Liver (tissue), 9 donors: ENCODE measurements around the gene CSAD. TPM values are rescaled to one million over a fixed set of nuclear protein-coding genes. Genes with fewer than 3 reads are reported as not detected.

Experiments used
- DNase-seq: peaks from one replicate; pipeline ENCODE4 v3.0.0-alpha.2; 2017; ENCODE audit warnings: low spot score
- H3K27ac ChIP-seq, 2 donors: one replicate each; pipeline ENCODE4 v1.7.0; 2013; ENCODE audit warnings: inconsistent platforms in 2 of 2, low read length in 2 of 2, control low read depth in 1 of 2, low read depth in 1 of 2, mild to moderate bottlenecking in 1 of 2
- H3K27me3 ChIP-seq, 4 donors: one replicate each; pipeline versions ENCODE4 v1.6.1 to v1.7.0; 2013; ENCODE audit warnings: low read length in 3 of 4, inconsistent platforms in 1 of 4, mild to moderate bottlenecking in 1 of 4, moderate library complexity in 1 of 4; ENCODE audit not compliant: control insufficient read depth in 4 of 4, insufficient read depth in 4 of 4
- H3K36me3 ChIP-seq, 4 donors: one replicate each; pipeline versions ENCODE4 v1.6.1 to v1.7.0; 2013; ENCODE audit warnings: low read length in 3 of 4, mild to moderate bottlenecking in 3 of 4, low read depth in 1 of 4, moderate library complexity in 1 of 4; ENCODE audit not compliant: control insufficient read depth in 4 of 4, insufficient read depth in 3 of 4
- H3K4me1 ChIP-seq, 4 donors: one replicate each; pipeline versions ENCODE4 v1.6.1 to v1.7.0; 2013; ENCODE audit warnings: low read length in 3 of 4, mild to moderate bottlenecking in 3 of 4, moderate library complexity in 1 of 4; ENCODE audit not compliant: control insufficient read depth in 4 of 4, insufficient read depth in 4 of 4
- H3K4me3 ChIP-seq, 3 donors: one replicate each; pipeline versions ENCODE4 v1.6.1 to v1.7.0; 2013; ENCODE audit warnings: low read length in 3 of 3, control low read depth in 1 of 3, low read depth in 1 of 3, mild to moderate bottlenecking in 1 of 3
- H3K9ac ChIP-seq, 2 donors: one replicate each; pipeline ENCODE4 v1.7.0; 2013; ENCODE audit warnings: low read length in 2 of 2, mild to moderate bottlenecking in 2 of 2, moderate library complexity in 2 of 2, control low read depth in 1 of 2, low read depth in 1 of 2
- H3K9me3 ChIP-seq, 4 donors: one replicate each; pipeline versions ENCODE4 v1.6.1 to v1.7.0; 2013; ENCODE audit warnings: low read length in 3 of 4; ENCODE audit not compliant: control insufficient read depth in 4 of 4
- EGR1 ChIP-seq, 2 donors: IDR thresholded peaks; 2 replicates each; pipeline ENCODE4 v1.6.1; 2016 to 2018; ENCODE audit warnings: antibody characterized with exemption in 2 of 2, low read depth in 2 of 2
- FOXA2 ChIP-seq: IDR thresholded peaks from 2 replicates; pipeline ENCODE4 v1.6.1; 2016; ENCODE audit warnings: antibody characterized with exemption
- GABPA ChIP-seq, 2 donors: IDR thresholded peaks in 1 of 2; conservative IDR thresholded peaks in 1 of 2; 2 replicates each; pipeline ENCODE4 v1.6.1; 2016; ENCODE audit warnings: antibody characterized with exemption in 2 of 2, mild to moderate bottlenecking in 1 of 2, moderate library complexity in 1 of 2
- HNF4A ChIP-seq, 2 donors: conservative IDR thresholded peaks; 2 replicates each; pipeline ENCODE4 v1.6.1; 2016; ENCODE audit warnings: antibody characterized with exemption in 2 of 2, mild to moderate bottlenecking in 2 of 2
- HNF4G ChIP-seq: IDR thresholded peaks from 2 replicates; pipeline ENCODE4 v1.6.1; 2016; ENCODE audit warnings: antibody characterized with exemption
- JUND ChIP-seq, 2 donors: IDR thresholded peaks; 2 replicates each; pipeline ENCODE4 v1.6.1; 2016; ENCODE audit warnings: antibody characterized with exemption in 2 of 2
- MAX ChIP-seq: IDR thresholded peaks from 2 replicates; pipeline ENCODE4 v1.6.1; 2016; ENCODE audit warnings: antibody characterized with exemption
- NR2F2 ChIP-seq: IDR thresholded peaks from 2 replicates; pipeline ENCODE4 v1.6.1; 2016; ENCODE audit warnings: antibody characterized with exemption
- RXRA ChIP-seq, 2 donors: IDR thresholded peaks; 2 replicates each; pipeline ENCODE4 v1.6.1; 2017 to 2018; ENCODE audit warnings: antibody characterized with exemption in 2 of 2, mild to moderate bottlenecking in 1 of 2
- SP1 ChIP-seq: IDR thresholded peaks from 2 replicates; pipeline ENCODE4 v1.6.1; 2018; ENCODE audit warnings: antibody characterized with exemption, mild to moderate bottlenecking
- YY1 ChIP-seq: IDR thresholded peaks from 2 replicates; pipeline ENCODE4 v1.6.1; 2016; ENCODE audit warnings: antibody characterized with exemption, mild to moderate bottlenecking
- ZBTB33 ChIP-seq: IDR thresholded peaks from 2 replicates; pipeline ENCODE4 v1.6.1; 2016; ENCODE audit warnings: antibody characterized with exemption
- WGBS: extraction: QIAGEN DNeasy Blood & Tissue Kit; methylation state at CpG from one replicate; pipeline ENCODE4 v1.1.7; 2013; 5-methylcytosine and 5-hydroxymethylcytosine counted together
- polyA plus RNA-seq, 2 donors: library from polyadenylated mRNA; stranded (reverse) in 1 of 2; unstranded in 1 of 2; fragments of 200-250 nt in 1 of 2; fragments of >200 nt in 1 of 2; fragmentation: Nextera tagmentation in 1 of 2; extraction: Ambion mirVana in 1 of 2; gene quantifications; one replicate each; pipeline versions ENCODE4 v1.2.1 to v1.2.3, GENCODE V29; 2013 to 2015
- total RNA-seq, 2 donors: library from RNA; depleted of rRNA; stranded (reverse); fragments of >200 nt; gene quantifications; one replicate each; pipeline ENCODE4 v1.2.3, GENCODE V29; 2014
- donor health status: healthy.
- donor health status: healthy.
- donor health status: healthy.
- donor health status: healthy.
- donor health status: healthy.

The CSAD gene
- total and polyA plus RNA-seq, 4 donors: 4.4 to 41.5 (median 35.1) TPM

GRCh38 chr12:53171725-53172329 lies 8.9 kb downstream of the CSAD start:
- peak; percentile 64 for DNase-seq
- H3K27ac ChIP-seq: peak overlapping the region; percentile 69 to 83
- WGBS: 32% methylated on average over 10 of the region's 10 CpGs
- H3K36me3 ChIP-seq: peaks cover 0 to 4% (median 0%) of the 10 kb centered on the region in 4 donors
- no peaks in the 10 kb centered on the region for H3K27me3 ChIP-seq
- TF ChIP-seq ZBTB33 (no peak), YY1 (no peak), NR2F2 (no peak), RXRA (IDR thresholded peaks at IDR 0.05) (peak; percentile 32 to 53), MAX (no peak), HNF4G (no peak), HNF4A (conservative IDR thresholded peaks at IDR 0.05) (no peak)
- H3K9ac ChIP-seq: no peak overlapping the region
- H3K4me1 ChIP-seq: peaks cover 17 to 66% (median 58%) of the 10 kb centered on the region in 4 donors
- no peak overlapping the region for H3K4me3 ChIP-seq
- no peaks in the 10 kb centered on the region for H3K9me3 ChIP-seq

- H3K4me3 ChIP-seq: no peak overlapping the region
- no peak for DNase-seq
- H3K27me3 ChIP-seq: no peaks in the 10 kb centered on the region
- H3K9me3 ChIP-seq: no peaks in the 10 kb centered on the region
- H3K36me3 ChIP-seq: peaks cover 0 to 9% (median 0%) of the 10 kb centered on the region in 4 donors
- H3K27ac ChIP-seq: peak overlapping the region; percentile 69 to 83
- TF ChIP-seq NR2F2 (no peak), HNF4G (no peak), GABPA (IDR thresholded peaks at IDR 0.05 in 1 of 2, conservative IDR thresholded peaks at IDR 0.05 in 1 of 2) (no peak), FOXA2 (no peak), RXRA (IDR thresholded peaks at IDR 0.05) (no peak), YY1 (no peak), ZBTB33 (no peak), EGR1 (IDR thresholded peaks at IDR 0.05; ENCODE audit: low read depth in 2 of 2) (no peak), JUND (IDR thresholded peaks at IDR 0.05) (no peak), HNF4A (conservative IDR thresholded peaks at IDR 0.05) (no peak), SP1 (no peak)
- H3K9ac ChIP-seq: no peak overlapping the region
- H3K4me1 ChIP-seq: peaks cover 15 to 69% (median 57%) of the 10 kb centered on the region in 4 donors
- WGBS: 78% methylated on average over 14 of the region's 14 CpGs
These were observed 9.6 kb downstream of the CSAD start for GRCh38 chr12:53170876-53171724.
